IMR-90 (cell line): Measurements from ENCODE around the gene ADAMTSL2. TPM values are rescaled to one million over a fixed set of nuclear protein-coding genes. Genes with fewer than 3 reads are reported as not detected.

Source experiments
- ATAC-seq: fragments of 200-7000 bp; cut with Tn5 transposase; 2 replicates; pipeline ENCODE4 v1.9.1; 2020; ENCODE audit warnings: low read depth, mild to moderate bottlenecking, moderate library complexity
- BruUV-seq: library from RNA; stranded (reverse); fragments of 400-500 nt; replicated peaks from 2 replicates; lab custom pipeline; 2021; lab: Mats Ljungman, UMichigan
- CTCF ChIA-PET: fragments of 300-600 bp; formaldehyde crosslinking; extraction: SDS; loops from one replicate; lab custom pipeline; 2021; ENCODE audit warnings: antibody characterized with exemption; lab: Yijun Ruan, JAX
- POLR2A ChIA-PET: fragments of 300-600 bp; sonication (Branson Sonifier 250); formaldehyde crosslinking; loops from one replicate; lab custom pipeline; 2022; ENCODE audit warnings: antibody characterized with exemption; ENCODE audit not compliant: unreplicated experiment; lab: Charles Lee
- DNase-seq: peaks from one replicate; pipeline ENCODE4 v3.0.0; 2013
- H2AFZ ChIP-seq: replicated peaks from 2 replicates; pipeline ENCODE3; 2013; ENCODE audit warnings: low read length, mild to moderate bottlenecking; ENCODE audit not compliant: poor library complexity
- H2AK5ac ChIP-seq: 2 replicates; pipeline ENCODE4 v1.6.1; 2013; ENCODE audit warnings: low read depth, low read length, inconsistent platforms
- H2AK9ac ChIP-seq: replicated peaks from 2 replicates; pipeline ENCODE3; 2013; ENCODE audit warnings: mild to moderate bottlenecking, low read depth, low read length, moderate library complexity; ENCODE audit not compliant: poor library complexity
- H2BK120ac ChIP-seq: 2 replicates; pipeline ENCODE4 v1.6.1; 2013; ENCODE audit warnings: low read depth, low read length, inconsistent platforms
- H2BK15ac ChIP-seq: 3 replicates; pipeline ENCODE4 v1.6.1; 2013; ENCODE audit warnings: low read depth, low read length, inconsistent platforms
- H2BK20ac ChIP-seq: 2 replicates; pipeline ENCODE4 v1.6.1; 2013; ENCODE audit warnings: low read depth, mild to moderate bottlenecking, inconsistent platforms, low read length, moderate library complexity
- H2BK5ac ChIP-seq: 2 replicates; pipeline ENCODE4 v1.6.1; 2013; ENCODE audit warnings: mild to moderate bottlenecking, low read depth, low read length, inconsistent platforms; ENCODE audit not compliant: poor library complexity, severe bottlenecking
- H3K14ac ChIP-seq: replicated peaks from 2 replicates; pipeline ENCODE4 v1.6.1; 2013; ENCODE audit warnings: low read depth, low read length, inconsistent platforms
- H3K18ac ChIP-seq: 2 replicates; pipeline ENCODE4 v1.6.1; 2013; ENCODE audit warnings: low read depth, low read length, control low read depth
- H3K23ac ChIP-seq: 2 replicates; pipeline ENCODE4 v1.6.1; 2013; ENCODE audit warnings: low read depth, low read length, inconsistent platforms
- H3K27ac ChIP-seq: 2 replicates; pipeline ENCODE4 v1.5.1; 2013; ENCODE audit warnings: mild to moderate bottlenecking, control low read depth, low read length; ENCODE audit not compliant: insufficient read depth
- H3K27me3 ChIP-seq: 2 replicates; pipeline ENCODE4 v1.6.1; 2013; ENCODE audit warnings: low read length; ENCODE audit not compliant: control insufficient read depth, insufficient read depth
- H3K36me3 ChIP-seq: 2 replicates; pipeline ENCODE4 v1.6.1; 2013; ENCODE audit warnings: low read length, mixed read lengths; ENCODE audit not compliant: control insufficient read depth, insufficient read depth
- H3K4ac ChIP-seq: 2 replicates; pipeline ENCODE4 v1.6.1; 2013; ENCODE audit warnings: low read depth, low read length, inconsistent platforms
- H3K4me1 ChIP-seq: 2 replicates; pipeline ENCODE4 v1.6.1; 2013; ENCODE audit warnings: low read length, mixed read lengths; ENCODE audit not compliant: control insufficient read depth, insufficient read depth
- H3K4me2 ChIP-seq: 2 replicates; pipeline ENCODE4 v1.6.1; 2013; ENCODE audit warnings: low read depth, mild to moderate bottlenecking, control low read depth, low read length, moderate library complexity
- H3K4me3 ChIP-seq: 2 replicates; pipeline ENCODE4 v1.5.1; 2013; ENCODE audit warnings: low read depth, mild to moderate bottlenecking, control low read depth, low read length, moderate library complexity; ENCODE audit not compliant: insufficient read depth
- H3K56ac ChIP-seq: 2 replicates; pipeline ENCODE4 v1.6.1; 2013; ENCODE audit warnings: low read length, inconsistent platforms; ENCODE audit not compliant: insufficient read depth; ENCODE audit errors: extremely low read depth
- H3K79me1 ChIP-seq, 2 experiments: 2 replicates each; pipeline ENCODE4 v1.6.1; 2013; ENCODE audit warnings: low read length in 2 of 2, inconsistent platforms in 1 of 2, low read depth in 1 of 2
- H3K9ac ChIP-seq: 2 replicates; pipeline ENCODE4 v1.6.1; 2013; ENCODE audit warnings: low read depth, low read length, control low read depth
- H3K9me1 ChIP-seq: 2 replicates; pipeline ENCODE4 v1.6.1; 2013; ENCODE audit warnings: low read length, inconsistent platforms; ENCODE audit not compliant: insufficient read depth
- H3K9me3 ChIP-seq: 2 replicates; pipeline ENCODE4 v1.6.1; 2013; ENCODE audit warnings: low read length; ENCODE audit not compliant: control insufficient read depth, insufficient read depth
- H4K20me1 ChIP-seq: 2 replicates; pipeline ENCODE4 v1.6.1; 2013; ENCODE audit warnings: low read length, inconsistent platforms; ENCODE audit not compliant: insufficient read depth
- H4K5ac ChIP-seq: 2 replicates; pipeline ENCODE4 v1.6.1; 2013; ENCODE audit warnings: mild to moderate bottlenecking, low read depth, low read length, control low read depth
- H4K8ac ChIP-seq, 2 experiments: 2 replicates each; pipeline ENCODE4 v1.6.1; 2013; ENCODE audit warnings: low read depth in 2 of 2, low read length in 2 of 2, control low read depth in 1 of 2, inconsistent platforms in 1 of 2
- H4K91ac ChIP-seq: 2 replicates; pipeline ENCODE4 v1.6.1; 2013; ENCODE audit warnings: low read depth, low read length, inconsistent platforms; ENCODE audit not compliant: insufficient read depth
- SMC3 ChIP-seq: fragments of 150-350 bp; IDR thresholded peaks from 2 replicates; pipeline ENCODE4 v1.6.1; 2016; ENCODE audit warnings: low read depth, mild to moderate bottlenecking, antibody characterized with exemption, low read length, moderate library complexity
- WGBS, 2 experiments: methylation state at CpG; one replicate each; pipeline versions ENCODE4 v1.1.5 to v1.1.7; 2013; ENCODE audit warnings: missing lambda C conversion rate in 2 of 2; ENCODE audit not compliant: insufficient read length in 1 of 2; ENCODE audit errors: extremely low coverage in 2 of 2; 5-methylcytosine and 5-hydroxymethylcytosine counted together
- dilution Hi-C: fragments of 300-500 bp; cut with HindIII; formaldehyde crosslinking; loops from one replicate; pipeline ENCODE4 v1.14.3; 2018; ENCODE audit warnings: low sequenced_read_pairs; ENCODE audit not compliant: unreplicated experiment
- in situ Hi-C: fragments of 300-500 bp; cut with MboI; formaldehyde crosslinking; loops from 3 replicates; pipeline ENCODE4 v1.14.3; 2019; ENCODE audit warnings: low sequenced_read_pairs, inconsistent platforms, mixed read lengths
- intact Hi-C: fragments of 100-400 bp; cut with micrococcal nuclease; formaldehyde crosslinking; loops from 2 replicates; pipeline ENCODE4 v1.10.0; 2022
- polyA plus RNA-seq, 3 experiments: library from polyadenylated mRNA; depleted of rRNA; stranded (reverse); fragments of >200 nt; gene quantifications; 2 replicates each; pipeline ENCODE4 v1.2.3, GENCODE V29; 2012; ENCODE audit warnings: low replicate concordance in 1 of 3
- total RNA-seq: library from RNA; depleted of rRNA; stranded (reverse); fragments of >200 nt; gene quantifications from 2 replicates; pipeline ENCODE4 v1.2.3, GENCODE V29; 2012

ADAMTSL2 gene
- total and polyA plus RNA-seq, 2 of the 4 experiments (the other 2 are of a cell fraction): not detected

DNA sequence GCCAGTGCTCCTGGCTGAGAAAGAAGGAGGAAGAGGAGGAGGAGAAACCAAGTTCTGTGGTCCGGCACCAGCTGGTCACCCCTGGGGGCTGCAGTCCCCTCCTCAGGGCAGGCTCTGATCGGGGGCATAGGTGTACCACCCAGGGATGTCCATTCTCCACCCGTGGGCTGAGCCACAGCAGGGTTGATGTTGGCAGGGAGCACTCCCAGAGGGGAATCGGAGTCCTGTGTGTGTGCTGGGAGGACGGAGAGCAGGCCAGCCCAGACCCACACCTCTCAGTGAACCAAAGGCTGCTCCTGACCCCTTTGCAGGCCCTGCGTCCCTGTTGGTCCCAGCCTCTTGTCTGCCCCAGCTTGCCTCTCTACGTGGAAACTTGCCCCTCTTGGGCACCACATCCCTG is 4.6 kb upstream of the ADAMTSL2 start:
- H3K9me1 ChIP-seq: no peaks in the 10 kb centered on the region
- 60% methylated on average over 1 of the region's 7 CpGs; no CpG with 5 or more reads in 1 of the 2 experiments for WGBS, 2 experiments
- no peak overlapping the region for H4K8ac ChIP-seq
- no peak for DNase-seq
- H3K36me3 ChIP-seq: no peaks in the 10 kb centered on the region
- no peak overlapping the region for H4K5ac ChIP-seq
- peaks cover 76% of the 10 kb centered on the region for H3K27me3 ChIP-seq
- no peak for ATAC-seq
- H3K79me1 ChIP-seq: no peaks in the 10 kb centered on the region
- no peak overlapping the region for H2BK15ac ChIP-seq
- H2BK5ac ChIP-seq: no peak overlapping the region
- intact Hi-C loops: no loop called here
- dilution Hi-C loops: no loop called here
- H3K4me3 ChIP-seq: no peak overlapping the region
- peaks cover 5% of the 10 kb centered on the region; the same call in 1 of the 2 replicates for H4K20me1 ChIP-seq
- no peak overlapping the region for H3K27ac ChIP-seq
- no peak overlapping the region for H2AK5ac ChIP-seq
- ChIA-PET CTCF (no interaction called here), POLR2A (no interaction called here)
- H3K4me1 ChIP-seq: peaks cover 4% of the 10 kb centered on the region; the same call in 1 of the 2 replicates
- no peak overlapping the region for H3K4ac ChIP-seq
- H2BK120ac ChIP-seq: no peak overlapping the region
- H4K91ac ChIP-seq: no peak overlapping the region
- H3K4me2 ChIP-seq: no peak overlapping the region
- no peak for TF ChIP-seq SMC3
- H3K9me3 ChIP-seq: no peaks in the 10 kb centered on the region
- no peak overlapping the region for H3K14ac ChIP-seq
- BruUV-seq: no TSS peak
- H3K23ac ChIP-seq: no peak overlapping the region
- no peak overlapping the region for H2AFZ ChIP-seq
- H2AK9ac ChIP-seq: peak overlapping the region; percentile 13
- H3K56ac ChIP-seq: no peak overlapping the region
- H3K18ac ChIP-seq: no peak overlapping the region
- H2BK20ac ChIP-seq: no peak overlapping the region
- in situ Hi-C loops: loop anchor here (10.0 kb wide), 2 partner anchors 205 to 465 kb away; partner anchors contain the start of genes SARDH and VAV2
- no peak overlapping the region for H3K9ac ChIP-seq
